Type B pancreatic cell (in vitro differentiated cells): ENCODE results near the gene TIMM21. TPM values are rescaled to one million over a fixed set of nuclear protein-coding genes. Genes with fewer than 3 reads are reported as not detected.

ENCODE experiments used
- DNase-seq: peaks from one replicate; pipeline ENCODE4 v3.0.0; 2021; ENCODE audit warnings: mixed read lengths; ENCODE audit not compliant: unreplicated experiment; ENCODE audit errors: extremely low spot score
- H3K27ac Mint-ChIP-seq: 2 replicates; pipeline ENCODE4 v1.8.0; 2021; ENCODE audit warnings: mild to moderate bottlenecking, mixed read lengths
- H3K27me3 Mint-ChIP-seq: 2 replicates; pipeline ENCODE4 v1.8.0; 2021; ENCODE audit warnings: mixed read lengths
- H3K36me3 Mint-ChIP-seq: 2 replicates; pipeline ENCODE4 v1.8.0; 2021; ENCODE audit warnings: mixed read lengths
- H3K4me1 Mint-ChIP-seq: one replicate; pipeline ENCODE4 v1.8.0; 2021; ENCODE audit warnings: mixed read lengths; ENCODE audit not compliant: unreplicated experiment
- H3K4me3 Mint-ChIP-seq: 2 replicates; pipeline ENCODE4 v1.8.0; 2021; ENCODE audit warnings: mild to moderate bottlenecking, mixed read lengths
- H3K9me3 Mint-ChIP-seq: 2 replicates; pipeline ENCODE4 v1.8.0; 2021; ENCODE audit warnings: mixed read lengths
- CTCF ChIP-seq: fragments of 200-600 bp; sonication (generic); conservative IDR thresholded peaks from 2 replicates; pipeline ENCODE4 v1.5.0; 2021; ENCODE audit warnings: antibody characterized with exemption, mild to moderate bottlenecking
- total RNA-seq: library from RNA; stranded (reverse); gene quantifications from 2 replicates; pipeline ENCODE4 v1.2.1, GENCODE V29; 2021; ENCODE audit warnings: low replicate concordance

Gene TIMM21
- total RNA-seq, 1 donor from 2014 or later = 44.8 TPM

GRCh38 chr18:74153793-74154192 lies 5.5 kb downstream of the TIMM21 start:
- Mint-ChIP-seq H3K9me3 (no peaks in the 10 kb centered on the region), H3K4me3 (no peak overlapping the region), H3K27me3 (no peaks in the 10 kb centered on the region), H3K27ac (no peak overlapping the region), H3K4me1 (peaks cover 10% of the 10 kb centered on the region), H3K36me3 (peaks cover 12% of the 10 kb centered on the region)
- DNase-seq = no peak
- no peak for TF ChIP-seq CTCF

- Mint-ChIP-seq H3K36me3 (peaks cover 12% of the 10 kb centered on the region), H3K27ac (no peak overlapping the region), H3K9me3 (no peaks in the 10 kb centered on the region), H3K27me3 (no peaks in the 10 kb centered on the region), H3K4me3 (no peak overlapping the region), H3K4me1 (peaks cover 9% of the 10 kb centered on the region)
- TF ChIP-seq CTCF = no peak
- DNase-seq = no peak
Measured at GRCh38 chr18:74154716-74155115, 6.4 kb downstream of the TIMM21 start.

GRCh38 chr18:74155276-74155675 lies 7.0 kb downstream of the TIMM21 start:
- Mint-ChIP-seq H3K27me3 (no peaks in the 10 kb centered on the region), H3K36me3 (peaks cover 12% of the 10 kb centered on the region), H3K4me3 (no peak overlapping the region), H3K9me3 (no peaks in the 10 kb centered on the region), H3K27ac (no peak overlapping the region), H3K4me1 (peaks cover 7% of the 10 kb centered on the region)
- no peak for DNase-seq
- no peak for TF ChIP-seq CTCF

- Mint-ChIP-seq H3K27me3 (peaks cover 4% of the 10 kb centered on the region), H3K27ac (no peak overlapping the region), H3K4me3 (no peak overlapping the region), H3K4me1 (no peaks in the 10 kb centered on the region), H3K9me3 (peaks cover 4% of the 10 kb centered on the region), H3K36me3 (peaks cover 5% of the 10 kb centered on the region)
- no peak for DNase-seq
- peak; percentile 40 for TF ChIP-seq CTCF
Measured at GRCh38 chr18:74163019-74163660, 14.8 kb downstream of the TIMM21 start.

- Mint-ChIP-seq H3K27ac (no peak overlapping the region), H3K36me3 (peaks cover 4% of the 10 kb centered on the region), H3K27me3 (peaks cover 17% of the 10 kb centered on the region), H3K4me3 (no peak overlapping the region), H3K4me1 (no peaks in the 10 kb centered on the region), H3K9me3 (peaks cover 4% of the 10 kb centered on the region)
- no peak for DNase-seq
- TF ChIP-seq CTCF = no peak
Measured at GRCh38 chr18:74166386-74166785, 18.1 kb downstream of the TIMM21 start.
